CD4-positive, CD25-positive, alpha-beta regulatory T cell (primary cell): ENCODE data around the gene DNASE1L3. TPM values are rescaled to one million over a fixed set of nuclear protein-coding genes. Genes with fewer than 3 reads are reported as not detected.

Experiments
- ATAC-seq, 2 donors: fragments of 150-1000 bp; cut with Tn5 transposase; one replicate each; pipeline ENCODE4 v1.10.0; 2021; ENCODE audit warnings: low read depth in 2 of 2, moderate number of reproducible peaks in 2 of 2, moderate library complexity in 1 of 2
- DNase-seq, 3 donors: peaks; one replicate each; pipeline versions ENCODE4 v3.0.0 to v3.0.0-alpha.2; 2012 to 2022; ENCODE audit warnings: mixed read lengths in 1 of 3
- H3K27ac ChIP-seq: one replicate; pipeline ENCODE4 v1.7.0; 2013; ENCODE audit warnings: mild to moderate bottlenecking, low read length; ENCODE audit not compliant: insufficient read depth, poor library complexity, severe bottlenecking
- H3K27me3 ChIP-seq: one replicate; pipeline ENCODE4 v1.7.0; 2013; ENCODE audit warnings: low read length; ENCODE audit not compliant: control insufficient read depth, insufficient read depth
- H3K36me3 ChIP-seq: one replicate; pipeline ENCODE4 v1.7.0; 2013; ENCODE audit warnings: mild to moderate bottlenecking, low read length, moderate library complexity; ENCODE audit not compliant: control insufficient read depth, insufficient read depth
- H3K4me1 ChIP-seq: 2 replicates; pipeline ENCODE4 v1.7.0; 2013; ENCODE audit warnings: mild to moderate bottlenecking, low read length; ENCODE audit not compliant: insufficient read depth, control insufficient read depth, poor library complexity, severe bottlenecking
- H3K4me3 ChIP-seq: one replicate; pipeline ENCODE4 v1.7.0; 2013; ENCODE audit warnings: low read depth, mild to moderate bottlenecking, low read length, moderate library complexity
- H3K9me3 ChIP-seq, 2 experiments: 1 replicate in 1 of 2; 2 replicates in 1 of 2; pipeline ENCODE4 v1.7.0; 2013; ENCODE audit warnings: low read length in 2 of 2, mild to moderate bottlenecking in 1 of 2, moderate library complexity in 1 of 2; ENCODE audit not compliant: control insufficient read depth in 2 of 2
- H3K27ac Mint-ChIP-seq, 3 donors: one replicate each; pipeline ENCODE4 v1.8.0; 2020 to 2022; ENCODE audit warnings: mild to moderate bottlenecking in 3 of 3, mixed read lengths in 3 of 3, moderate library complexity in 2 of 3
- H3K27me3 Mint-ChIP-seq: one replicate; pipeline ENCODE4 v1.8.0; 2022; ENCODE audit warnings: mild to moderate bottlenecking, mixed read lengths
- H3K36me3 Mint-ChIP-seq: one replicate; pipeline ENCODE4 v1.8.0; 2020; ENCODE audit warnings: mixed read lengths
- H3K4me1 Mint-ChIP-seq, 4 donors: one replicate each; pipeline ENCODE4 v1.8.0; 2020 to 2022; ENCODE audit warnings: mixed read lengths in 4 of 4, mild to moderate bottlenecking in 1 of 4
- H3K4me3 Mint-ChIP-seq, 4 donors: one replicate each; pipeline ENCODE4 v1.8.0; 2020 to 2022; ENCODE audit warnings: mild to moderate bottlenecking in 4 of 4, mixed read lengths in 4 of 4, moderate library complexity in 3 of 4
- H3K9me3 Mint-ChIP-seq, 7 donors: one replicate each; pipeline ENCODE4 v1.8.0; 2020 to 2022; ENCODE audit warnings: mixed read lengths in 7 of 7, mild to moderate bottlenecking in 3 of 7, moderate library complexity in 2 of 7
- polyA plus RNA-seq, 4 donors: library from polyadenylated mRNA; unstranded; fragments of 300-500 nt; fragmentation: Illumina TruSeq; gene quantifications; one replicate each; pipeline ENCODE4 v1.2.3, GENCODE V29; 2021
- total RNA-seq: library from RNA; stranded (reverse); gene quantifications from one replicate; pipeline ENCODE4 v1.2.3, GENCODE V29; 2022

The DNASE1L3 gene
- total and polyA plus RNA-seq, 5 donors from 2014 or later, result 0.14 TPM; not detected in 4

- Histone ChIP-seq H3K4me1 (peaks cover 11% of the 10 kb centered on the region), H3K9me3 (no peaks in the 10 kb centered on the region), H3K27ac (no peak overlapping the region), H3K36me3 (no peaks in the 10 kb centered on the region), H3K27me3 (no peaks in the 10 kb centered on the region), H3K4me3 (no peak overlapping the region)
- no peaks in the 10 kb centered on the region for H3K36me3 Mint-ChIP-seq
- DNase-seq (no peak), ATAC-seq (no peak)
- H3K27ac Mint-ChIP-seq, result no peak overlapping the region
- no peak overlapping the region for H3K4me3 Mint-ChIP-seq
- H3K27me3 Mint-ChIP-seq, result peaks cover 11% of the 10 kb centered on the region
- H3K9me3 Mint-ChIP-seq, result no peaks in the 10 kb centered on the region
- peaks cover 0 to 13% (median 6%) of the 10 kb centered on the region in 4 donors for H3K4me1 Mint-ChIP-seq
These were observed 30.5 kb downstream of the DNASE1L3 start for GRCh38 chr3:58180099-58180880.

- peaks cover 11% of the 10 kb centered on the region for H3K27me3 Mint-ChIP-seq
- H3K4me1 Mint-ChIP-seq, result peaks cover 0 to 13% (median 6%) of the 10 kb centered on the region in 4 donors
- Histone ChIP-seq H3K4me1 (peaks cover 11% of the 10 kb centered on the region), H3K4me3 (no peak overlapping the region), H3K36me3 (no peaks in the 10 kb centered on the region), H3K27ac (no peak overlapping the region), H3K9me3 (no peaks in the 10 kb centered on the region), H3K27me3 (no peaks in the 10 kb centered on the region)
- H3K9me3 Mint-ChIP-seq, result no peaks in the 10 kb centered on the region
- DNase-seq (no peak), ATAC-seq (no peak)
- no peak overlapping the region for H3K27ac Mint-ChIP-seq
- no peaks in the 10 kb centered on the region for H3K36me3 Mint-ChIP-seq
- H3K4me3 Mint-ChIP-seq, result no peak overlapping the region
These were observed 31.3 kb downstream of the DNASE1L3 start for GRCh38 chr3:58179235-58180098.

- ATAC-seq (no peak), DNase-seq (no peak)
- H3K9me3 Mint-ChIP-seq, result no peaks in the 10 kb centered on the region
- Histone ChIP-seq H3K27ac (no peak overlapping the region), H3K36me3 (no peaks in the 10 kb centered on the region), H3K27me3 (no peaks in the 10 kb centered on the region), H3K4me3 (no peak overlapping the region), H3K9me3 (no peaks in the 10 kb centered on the region), H3K4me1 (peaks cover 11% of the 10 kb centered on the region)
- peak overlapping the region in 3 of 4 donors; percentile 56 to 77 (median 74) for H3K4me3 Mint-ChIP-seq
- H3K4me1 Mint-ChIP-seq, result peaks cover 0 to 13% (median 6%) of the 10 kb centered on the region in 4 donors
- no peaks in the 10 kb centered on the region for H3K36me3 Mint-ChIP-seq
- peaks cover 11% of the 10 kb centered on the region for H3K27me3 Mint-ChIP-seq
- H3K27ac Mint-ChIP-seq, result no peak overlapping the region
These were observed 32.1 kb downstream of the DNASE1L3 start for GRCh38 chr3:58178528-58179234.

GRCh38 chr3:58177747-58178527 lies 32.8 kb downstream of the DNASE1L3 start:
- Mint-ChIP-seq H3K4me3 (peak overlapping the region; percentile 19 to 77 (median 74)), H3K4me1 (peaks cover 0 to 13% (median 6%) of the 10 kb centered on the region in 4 donors), H3K27me3 (peaks cover 11% of the 10 kb centered on the region), H3K9me3 (no peaks in the 10 kb centered on the region), H3K27ac (peak overlapping the region in 1 of 3 donors; percentile 71), H3K36me3 (no peaks in the 10 kb centered on the region)
- H3K27ac ChIP-seq, result no peak overlapping the region
- H3K36me3 ChIP-seq, result no peaks in the 10 kb centered on the region
- H3K4me3 ChIP-seq, result no peak overlapping the region
- H3K9me3 ChIP-seq, result no peaks in the 10 kb centered on the region
- H3K4me1 ChIP-seq, result peaks cover 11% of the 10 kb centered on the region
- H3K27me3 ChIP-seq, result no peaks in the 10 kb centered on the region
- ATAC-seq (peak; percentile 84 to 87), DNase-seq (peak; percentile 76 to 82 (median 82))

GRCh38 chr3:58176827-58177489 lies 33.8 kb downstream of the DNASE1L3 start:
- no peaks in the 10 kb centered on the region for H3K36me3 ChIP-seq
- DNase-seq (no peak), ATAC-seq (no peak)
- peaks cover 11% of the 10 kb centered on the region for H3K4me1 ChIP-seq
- H3K9me3 Mint-ChIP-seq, result no peaks in the 10 kb centered on the region
- no peak overlapping the region for H3K27ac ChIP-seq
- peak overlapping the region in 2 of 4 donors; percentile 19 to 43 for H3K4me3 Mint-ChIP-seq
- H3K4me1 Mint-ChIP-seq, result peaks cover 0 to 13% (median 6%) of the 10 kb centered on the region in 4 donors
- H3K4me3 ChIP-seq, result no peak overlapping the region
- no peaks in the 10 kb centered on the region for H3K27me3 ChIP-seq
- H3K27me3 Mint-ChIP-seq, result peaks cover 11% of the 10 kb centered on the region
- H3K27ac Mint-ChIP-seq, result peak overlapping the region in 1 of 3 donors; percentile 91
- H3K36me3 Mint-ChIP-seq, result no peaks in the 10 kb centered on the region
- no peaks in the 10 kb centered on the region for H3K9me3 ChIP-seq

- DNase-seq, result no peak
- H3K4me3 Mint-ChIP-seq, result peak overlapping the region in 1 of 4 donors; percentile 43
- H3K4me1 Mint-ChIP-seq, result peaks cover 0 to 13% (median 6%) of the 10 kb centered on the region in 4 donors
- H3K9me3 Mint-ChIP-seq, result no peaks in the 10 kb centered on the region
- Histone ChIP-seq H3K27ac (no peak overlapping the region), H3K9me3 (no peaks in the 10 kb centered on the region), H3K4me1 (peaks cover 11% of the 10 kb centered on the region), H3K4me3 (no peak overlapping the region), H3K36me3 (no peaks in the 10 kb centered on the region), H3K27me3 (no peaks in the 10 kb centered on the region)
- no peaks in the 10 kb centered on the region for H3K36me3 Mint-ChIP-seq
- no peak overlapping the region for H3K27ac Mint-ChIP-seq
- H3K27me3 Mint-ChIP-seq, result peaks cover 11% of the 10 kb centered on the region
- no peak for ATAC-seq
These were observed 34.6 kb downstream of the DNASE1L3 start for GRCh38 chr3:58176185-58176530.
